A673 (cell line): ENCODE data around the gene FAM131B. TPM values are rescaled to one million over a fixed set of nuclear protein-coding genes. Genes with fewer than 3 reads are reported as not detected.

Experiments
- BruUV-seq: library from RNA; stranded (reverse); fragments of 400-500 nt; replicated peaks from 2 replicates; lab custom pipeline; 2021; lab: Mats Ljungman, UMichigan
- CTCF ChIA-PET: fragments of 300-600 bp; sonication (Branson Sonifier 250); formaldehyde crosslinking; loops from one replicate; lab custom pipeline; 2022; ENCODE audit warnings: antibody characterized with exemption; lab: Charles Lee
- POLR2A ChIA-PET: fragments of 300-600 bp; sonication (Branson Sonifier 250); formaldehyde crosslinking; loops from one replicate; lab custom pipeline; 2022; ENCODE audit warnings: antibody characterized with exemption; ENCODE audit not compliant: low non-redundant PET; lab: Charles Lee
- DNase-seq: peaks from one replicate; pipeline ENCODE4 v3.0.0-alpha.2; 2015; ENCODE audit warnings: low spot score
- H3K27ac ChIP-seq: fragments of 200-600 bp; sonication (generic); 2 replicates; pipeline ENCODE4 v1.5.1; 2016; ENCODE audit warnings: mixed run types, low read depth, mild to moderate bottlenecking, mixed read lengths, antibody characterized with exemption, low read length; ENCODE audit not compliant: poor library complexity, severe bottlenecking
- H3K27me3 ChIP-seq: fragments of 200-600 bp; sonication (generic); replicated peaks from 2 replicates; pipeline ENCODE4 v1.6.1; 2017; ENCODE audit warnings: mixed run types, low read depth, mild to moderate bottlenecking, mixed read lengths, antibody characterized with exemption, low read length; ENCODE audit not compliant: insufficient read depth, poor library complexity
- H3K36me3 ChIP-seq: fragments of 200-600 bp; sonication (generic); 2 replicates; pipeline ENCODE4 v1.6.1; 2016; ENCODE audit warnings: mixed run types, mild to moderate bottlenecking, mixed read lengths, antibody characterized with exemption, low read length; ENCODE audit not compliant: insufficient read depth, poor library complexity, severe bottlenecking
- H3K4me1 ChIP-seq: fragments of 200-600 bp; sonication (generic); 2 replicates; pipeline ENCODE4 v1.6.1; 2017; ENCODE audit warnings: mixed run types, mild to moderate bottlenecking, mixed read lengths, antibody characterized with exemption, low read length; ENCODE audit not compliant: insufficient read depth, poor library complexity, severe bottlenecking
- H3K4me3 ChIP-seq: fragments of 200-600 bp; sonication (generic); 2 replicates; pipeline ENCODE4 v1.5.1; 2016; ENCODE audit warnings: low read depth, mixed run types, mild to moderate bottlenecking, mixed read lengths, low read length; ENCODE audit not compliant: poor library complexity, severe bottlenecking
- H3K9me3 ChIP-seq: fragments of 200-600 bp; sonication (generic); 2 replicates; pipeline ENCODE4 v1.6.1; 2016; ENCODE audit warnings: mixed run types, low read depth, mild to moderate bottlenecking, mixed read lengths, antibody characterized with exemption, low read length; ENCODE audit not compliant: poor library complexity, severe bottlenecking
- CTCF ChIP-seq: fragments of 300-800, 200-600 bp; sonication (generic); conservative IDR thresholded peaks from 2 replicates; pipeline ENCODE4 v1.5.1; 2017; ENCODE audit warnings: low read depth, mild to moderate bottlenecking, antibody characterized with exemption, low read length, moderate library complexity, mixed read lengths
- EZH2 ChIP-seq: fragments of 200-600 bp; sonication (generic); IDR thresholded peaks from 2 replicates; pipeline ENCODE4 v1.6.1; 2017; ENCODE audit warnings: borderline replicate concordance, low read depth, mild to moderate bottlenecking, mixed read lengths, antibody characterized with exemption, low read length; ENCODE audit not compliant: poor library complexity, severe bottlenecking
- intact Hi-C: fragments of 100-400 bp; cut with micrococcal nuclease; formaldehyde crosslinking; loops from one replicate; pipeline ENCODE4 v1.10.0; 2022; ENCODE audit not compliant: unreplicated experiment
- total RNA-seq: library from RNA; stranded (reverse); gene quantifications from 2 replicates; pipeline ENCODE4 v1.2.3, GENCODE V29; 2021

The FAM131B gene
- total RNA-seq, 1 experiment from 2014 or later: 1.9 TPM

GRCh38 chr7:143354376-143354775 lies 8.1 kb downstream of the FAM131B start:
- Histone ChIP-seq H3K4me3 (no peak overlapping the region), H3K9me3 (no peaks in the 10 kb centered on the region), H3K4me1 (no peaks in the 10 kb centered on the region), H3K27ac (no peak overlapping the region), H3K36me3 (no peaks in the 10 kb centered on the region), H3K27me3 (peaks cover 4% of the 10 kb centered on the region)
- DNase-seq: no peak
- intact Hi-C loops: no loop called here
- TF ChIP-seq EZH2: no peak
- no peak for TF ChIP-seq CTCF
- no TSS peak for BruUV-seq
- ChIA-PET POLR2A (no interaction called here), CTCF (no interaction called here)

- POLR2A ChIA-PET: no interaction called here
- H3K27ac ChIP-seq: no peak overlapping the region
- DNase-seq: no peak
- no peaks in the 10 kb centered on the region for H3K36me3 ChIP-seq
- intact Hi-C loops: no loop called here
- H3K4me3 ChIP-seq: no peak overlapping the region
- BruUV-seq: no TSS peak
- TF ChIP-seq CTCF (no peak), EZH2 (no peak)
- CTCF ChIA-PET: no interaction called here
- no peaks in the 10 kb centered on the region for H3K4me1 ChIP-seq
- H3K27me3 ChIP-seq: peaks cover 10% of the 10 kb centered on the region
- H3K9me3 ChIP-seq: no peaks in the 10 kb centered on the region
Measured at GRCh38 chr7:143352531-143353002, 9.9 kb downstream of the FAM131B start.

GRCh38 chr7:143351574-143351973 lies 10.9 kb downstream of the FAM131B start:
- no peaks in the 10 kb centered on the region for H3K4me1 ChIP-seq
- no peaks in the 10 kb centered on the region for H3K9me3 ChIP-seq
- no peak for DNase-seq
- ChIA-PET CTCF (no interaction called here), POLR2A (no interaction called here)
- no peaks in the 10 kb centered on the region for H3K36me3 ChIP-seq
- no peak overlapping the region for H3K27ac ChIP-seq
- no peak overlapping the region for H3K4me3 ChIP-seq
- intact Hi-C loops: no loop called here
- no TSS peak for BruUV-seq
- H3K27me3 ChIP-seq: peaks cover 16% of the 10 kb centered on the region
- TF ChIP-seq EZH2 (no peak), CTCF (no peak)
